HG02763 (cell line): ENCODE results near the gene MARVELD1.

Experiments
- ATAC-seq: cut with Tn5 transposase; IDR thresholded peaks from one replicate; pipeline ENCODE4 v1.9.1; 2021; ENCODE audit warnings: mild to moderate bottlenecking, moderate library complexity; ENCODE audit not compliant: unreplicated experiment

The MARVELD1 gene

DNA sequence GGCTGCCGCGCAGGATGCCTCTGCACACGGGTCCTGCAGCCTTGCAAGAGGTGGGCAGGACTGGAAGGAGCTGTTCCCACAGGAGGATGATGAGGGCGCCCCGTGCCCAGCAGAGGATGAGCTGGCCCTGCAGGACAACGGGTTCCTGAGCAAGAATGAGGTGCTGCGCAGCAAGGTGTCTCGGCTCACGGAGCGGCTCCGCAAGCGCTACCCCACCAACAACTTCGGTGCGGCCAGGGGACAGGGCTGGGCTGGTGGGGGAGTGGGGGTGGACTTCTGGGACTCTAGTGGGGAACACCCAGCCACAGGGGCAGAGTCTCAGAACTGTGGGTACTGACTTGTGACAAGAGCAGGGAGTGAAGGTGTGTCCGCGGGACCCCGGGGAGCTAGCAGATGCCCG, 39.4 kb downstream of the MARVELD1 start:
- no peak for ATAC-seq

DNA sequence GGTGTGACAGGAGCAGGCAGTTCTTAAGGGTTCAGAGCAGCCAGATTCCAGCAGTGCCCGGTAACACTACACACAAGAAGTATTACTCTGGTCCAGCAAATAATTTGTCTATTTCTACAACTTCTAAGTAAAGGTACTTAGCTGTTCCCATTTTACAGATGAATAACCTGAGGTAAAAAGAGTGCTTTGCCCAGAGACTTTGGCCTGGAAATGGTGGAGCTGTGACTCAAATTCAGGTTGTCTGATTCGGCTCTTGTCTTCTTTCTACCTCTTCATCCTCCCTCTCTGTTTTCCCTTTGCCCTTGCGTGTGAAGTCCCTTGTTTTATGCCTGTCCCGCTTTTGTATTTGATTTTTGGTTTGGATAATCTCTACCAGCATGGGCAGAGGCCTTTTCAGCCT, 41.2 kb downstream of the MARVELD1 start:
- no peak for ATAC-seq

DNA sequence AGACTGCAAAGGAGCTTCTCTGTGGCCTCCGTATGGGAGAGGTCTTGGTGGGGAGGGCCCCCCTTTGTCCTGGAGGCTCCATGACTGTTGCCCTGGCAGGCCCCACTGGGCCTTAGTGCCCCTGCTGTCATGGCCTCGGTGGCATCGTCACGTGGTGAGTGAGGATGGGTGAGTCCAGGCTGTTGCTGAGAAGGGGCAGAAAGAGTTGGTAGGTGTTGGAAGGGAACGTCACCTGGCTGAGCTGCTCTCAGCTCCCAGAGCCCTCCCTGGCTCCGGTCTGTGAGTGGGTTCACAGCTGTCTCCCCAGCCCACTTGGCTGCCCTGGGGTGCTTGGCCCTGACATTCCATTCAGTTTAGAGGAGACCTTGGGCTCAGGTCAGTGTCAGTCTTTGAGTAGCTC, 42.2 kb downstream of the MARVELD1 start:
- no peak for ATAC-seq

DNA sequence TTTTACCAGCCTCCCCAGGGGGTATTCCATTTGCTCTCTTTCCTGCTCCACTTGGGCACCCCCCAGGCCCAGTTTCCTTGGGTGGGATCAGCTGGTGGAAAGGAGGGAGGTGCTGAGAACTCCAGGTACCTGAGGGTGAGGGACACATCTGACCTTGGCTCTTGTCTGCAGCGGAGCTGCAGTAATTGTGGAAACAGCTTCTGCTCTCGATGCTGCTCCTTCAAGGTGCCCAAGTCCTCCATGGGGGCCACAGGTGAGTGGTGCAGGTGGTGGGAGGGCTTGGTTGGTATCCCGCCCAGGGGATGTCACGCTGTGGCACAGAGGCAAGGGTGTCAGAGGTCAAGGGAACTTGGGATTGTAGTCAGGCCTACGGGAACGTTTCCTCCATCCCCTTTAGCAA, 43.9 kb downstream of the MARVELD1 start:
- ATAC-seq = no peak

DNA sequence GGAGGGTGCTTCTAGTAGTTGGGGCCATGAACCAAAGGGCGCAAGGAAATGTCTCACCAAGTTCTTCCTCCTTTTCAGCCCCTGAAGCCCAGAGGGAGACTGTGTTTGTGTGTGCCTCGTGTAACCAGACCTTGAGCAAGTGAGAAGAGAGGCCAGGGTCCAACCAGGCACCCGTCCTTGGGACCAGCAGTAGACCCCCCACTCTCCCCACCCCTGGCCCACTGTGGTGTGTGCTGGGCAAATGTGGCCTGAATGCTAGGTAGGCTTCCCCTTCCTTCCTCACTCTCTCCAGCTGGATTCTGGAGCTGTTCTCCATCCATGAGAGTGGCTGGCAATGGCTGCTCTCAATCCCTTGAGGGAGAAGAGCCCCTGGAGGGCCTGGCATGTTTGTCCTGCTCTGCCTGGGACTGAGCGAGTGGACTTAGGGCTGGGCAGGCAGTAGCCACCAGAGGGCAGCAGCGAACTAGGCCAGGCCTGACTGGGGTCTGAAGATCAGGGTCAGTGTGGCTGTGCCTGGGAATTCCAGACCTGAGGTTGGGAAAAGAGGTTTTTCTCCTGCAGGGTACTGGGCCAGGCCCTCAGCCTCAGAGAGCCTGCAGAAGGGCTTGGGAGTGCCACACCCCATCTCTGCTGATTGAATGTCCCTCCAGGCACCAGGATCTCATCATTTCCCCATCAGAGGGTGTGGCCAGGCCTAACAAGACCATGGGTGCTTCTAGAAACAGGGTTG, 45.8 kb downstream of the MARVELD1 start:
- no peak for ATAC-seq

DNA sequence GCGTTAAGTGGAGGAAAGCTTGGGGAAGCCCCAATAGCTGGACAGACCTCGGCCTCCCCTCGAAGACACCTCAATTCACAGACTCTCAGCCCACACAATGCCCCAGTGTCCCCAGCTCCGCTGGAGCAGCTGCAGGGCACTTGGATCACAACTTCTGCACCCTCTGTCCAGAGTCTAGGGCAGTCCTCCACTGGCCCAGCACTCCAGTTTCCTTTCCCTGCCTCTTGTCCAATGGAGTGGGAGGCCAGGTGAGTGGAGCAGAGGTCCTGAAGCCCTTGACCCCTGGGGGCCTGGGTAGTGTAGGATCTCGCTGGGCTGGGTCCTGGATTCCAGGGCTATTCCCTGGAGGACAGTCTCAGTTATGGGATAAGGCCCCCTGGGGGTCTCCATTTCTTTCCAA, 46.4 kb downstream of the MARVELD1 start:
- ATAC-seq = no peak

DNA sequence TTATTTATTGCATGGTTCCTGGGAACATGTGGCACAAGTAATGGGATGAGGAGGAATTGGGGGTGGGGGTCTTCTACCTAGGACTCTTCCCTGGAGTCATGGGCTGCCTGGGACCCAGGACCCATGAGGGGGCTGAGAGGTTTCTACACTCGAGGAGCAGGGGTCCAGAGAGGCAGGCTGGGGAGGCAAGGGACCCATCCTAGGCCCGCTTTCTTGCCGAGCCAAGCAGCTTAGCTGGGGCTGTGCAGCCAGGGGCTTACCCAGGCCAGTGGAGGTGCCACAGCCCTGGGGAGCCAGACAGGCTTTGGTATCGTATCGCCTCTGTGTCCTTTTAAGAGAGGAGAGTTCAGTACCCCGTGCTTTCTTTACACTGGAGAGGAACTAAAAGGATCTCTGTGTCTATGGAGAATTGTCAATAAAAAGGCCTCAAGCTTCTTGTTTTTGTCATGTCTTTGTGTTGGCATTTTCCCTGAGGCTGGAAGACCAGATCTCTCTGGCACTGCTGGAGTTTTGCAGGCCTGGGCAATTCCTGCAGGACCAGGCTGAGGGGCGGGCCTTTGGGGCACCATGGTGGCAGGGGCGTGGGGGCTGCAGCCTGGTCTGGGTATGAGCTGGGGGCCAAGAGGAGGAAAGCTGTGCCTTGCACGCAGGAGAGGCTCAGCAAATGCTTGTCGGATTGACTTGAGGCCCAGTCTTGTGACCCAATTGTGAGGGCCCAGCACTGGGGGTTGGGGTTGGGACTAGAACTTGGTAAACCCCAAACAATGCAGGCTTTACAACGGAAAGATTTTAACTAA, 47.1 kb downstream of the MARVELD1 start:
- no peak for ATAC-seq

DNA sequence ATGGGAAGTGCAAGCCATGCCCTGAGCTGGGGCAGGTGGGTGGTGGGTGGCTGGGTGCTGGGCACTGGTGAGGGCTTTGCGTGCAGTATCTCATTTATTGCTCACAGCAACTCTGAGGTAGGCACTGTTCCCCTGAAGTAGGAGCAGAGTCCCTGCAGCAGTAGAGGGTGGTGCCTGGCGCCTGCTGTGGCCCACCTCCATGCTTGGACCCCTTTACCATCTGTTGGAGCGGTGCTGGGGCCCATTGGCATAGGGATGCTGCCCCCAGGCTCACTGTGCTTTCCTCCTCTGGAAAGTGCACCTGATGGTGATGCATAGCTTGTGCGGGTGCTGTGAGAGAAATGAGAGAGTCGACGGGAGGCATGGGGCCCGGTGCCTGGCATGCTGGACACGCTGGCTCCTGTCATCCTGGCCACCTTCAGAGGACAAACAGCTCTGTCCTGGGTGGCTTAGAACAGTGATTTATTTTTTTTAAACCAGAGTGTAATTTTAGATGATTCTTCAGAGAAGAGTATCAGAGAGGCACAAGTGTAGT, 47.9 kb downstream of the MARVELD1 start:
- no peak for ATAC-seq

DNA sequence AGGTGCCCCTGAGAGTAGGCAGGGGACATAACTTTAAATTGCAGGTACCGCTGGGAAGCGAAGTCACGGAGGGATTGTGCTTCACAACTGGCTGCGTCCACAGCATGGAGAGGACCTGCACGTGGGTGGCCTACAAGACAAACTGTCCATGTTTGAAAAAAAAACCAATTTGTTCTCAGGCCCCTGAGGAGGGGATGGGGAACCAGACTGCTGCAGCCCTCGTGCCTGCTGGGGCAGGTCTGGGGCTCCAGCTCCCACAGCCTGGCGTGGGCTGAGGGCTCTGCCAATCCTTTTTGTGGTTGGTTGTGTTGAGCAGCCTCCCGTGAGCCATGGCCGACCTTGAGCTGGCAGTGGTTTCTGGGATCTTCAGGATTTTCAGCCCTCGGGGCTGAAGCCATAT, 48.5 kb downstream of the MARVELD1 start:
- no peak for ATAC-seq

DNA sequence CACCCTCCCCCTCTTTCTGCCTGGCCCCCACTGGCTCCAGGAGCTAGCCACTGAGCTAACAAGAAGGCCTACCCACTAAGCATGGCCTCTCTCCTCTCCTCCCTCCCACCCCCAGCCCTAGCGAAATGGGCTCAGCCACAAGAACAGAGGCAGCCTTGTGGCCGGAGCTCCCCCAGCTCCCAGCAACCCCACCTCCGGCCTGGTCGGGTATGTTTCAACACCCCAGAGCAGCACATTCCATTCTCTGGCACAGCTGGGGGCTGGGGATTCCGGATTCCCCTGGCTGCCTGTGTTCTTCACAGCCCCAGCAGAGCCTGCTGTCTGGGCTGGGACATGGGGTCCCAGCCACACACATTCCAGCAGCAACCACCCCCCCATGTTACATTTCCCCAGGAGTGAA, 49.3 kb downstream of the MARVELD1 start:
- no peak for ATAC-seq

DNA sequence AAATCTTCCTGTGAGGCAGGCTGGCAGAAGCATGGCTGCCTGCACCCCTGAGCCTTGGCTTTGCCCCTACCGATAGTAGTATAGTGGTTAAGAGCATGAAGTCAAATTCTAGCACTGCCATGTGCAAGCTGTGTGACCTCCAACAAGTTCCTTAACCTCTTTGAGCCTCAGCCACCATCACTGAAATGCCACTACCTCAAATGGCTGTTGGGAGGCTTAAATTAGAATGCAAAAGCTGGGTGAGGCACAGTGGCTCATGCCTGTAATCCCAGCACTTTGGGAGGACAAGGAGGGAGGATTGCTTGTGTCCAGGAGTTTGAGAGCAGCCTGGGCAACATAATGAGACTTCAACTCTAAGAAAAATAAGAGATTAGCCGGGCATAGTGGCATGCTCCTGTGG, 49.9 kb downstream of the MARVELD1 start:
- ATAC-seq = no peak

DNA sequence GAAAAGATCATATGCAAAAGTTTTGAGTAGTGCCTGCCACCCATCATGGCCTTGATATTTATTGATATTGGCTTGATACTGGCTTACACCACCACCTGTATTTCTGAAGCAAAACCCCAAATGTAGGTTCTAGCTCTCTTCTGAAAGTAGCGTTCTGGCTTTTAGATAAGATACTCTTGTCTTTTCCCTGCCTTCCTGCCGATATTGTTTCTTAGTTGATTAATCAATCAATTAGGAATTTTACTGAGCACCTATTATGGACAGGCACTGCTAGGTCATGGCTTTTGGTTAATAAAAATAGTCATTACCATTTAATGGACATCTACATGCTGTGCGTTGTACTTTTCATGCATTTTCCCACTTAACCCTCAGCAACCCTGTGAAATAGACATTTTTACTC, 50.4 kb downstream of the MARVELD1 start:
- ATAC-seq = no peak

DNA sequence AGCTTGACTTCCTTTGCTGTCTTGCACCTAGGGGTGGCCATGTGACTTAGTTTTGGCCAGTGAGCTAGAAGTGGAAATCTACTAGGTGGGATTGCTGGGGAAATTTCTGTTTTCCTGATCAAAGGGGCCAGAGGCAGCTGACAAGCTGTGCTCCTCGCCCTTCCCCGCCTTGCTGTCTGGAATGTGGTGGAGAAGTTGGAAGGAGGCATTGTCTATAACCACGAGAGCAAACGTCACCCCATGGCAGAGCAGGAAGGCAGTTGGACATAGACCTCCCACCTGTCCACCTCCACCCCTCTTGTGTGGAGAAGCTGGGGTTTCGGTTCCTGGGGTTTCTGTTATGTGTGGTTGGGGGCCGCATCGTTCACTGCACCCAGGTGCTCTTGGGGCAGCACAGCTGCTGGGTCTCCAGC, 51.0 kb downstream of the MARVELD1 start:
- ATAC-seq = no peak

DNA sequence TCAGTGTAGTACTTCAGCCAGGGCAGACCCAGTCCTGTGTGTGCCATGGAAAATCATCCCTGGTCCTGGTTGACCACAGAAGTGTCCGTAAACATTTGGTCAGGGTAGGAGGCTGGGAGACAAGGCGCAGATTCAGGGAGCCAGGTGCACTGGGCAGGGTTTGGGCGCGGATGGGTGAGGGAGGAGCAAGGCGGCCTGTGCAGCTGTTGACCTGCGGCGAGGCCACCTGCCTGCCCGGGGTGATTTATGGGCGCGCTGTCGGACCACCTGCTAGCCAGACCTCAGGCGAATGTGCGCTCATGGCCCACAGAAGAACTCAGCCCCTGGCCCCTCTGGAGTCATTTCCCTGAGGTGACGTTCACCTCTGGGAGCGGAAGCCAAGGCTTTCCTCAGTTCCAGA, 51.7 kb downstream of the MARVELD1 start:
- no peak for ATAC-seq

DNA sequence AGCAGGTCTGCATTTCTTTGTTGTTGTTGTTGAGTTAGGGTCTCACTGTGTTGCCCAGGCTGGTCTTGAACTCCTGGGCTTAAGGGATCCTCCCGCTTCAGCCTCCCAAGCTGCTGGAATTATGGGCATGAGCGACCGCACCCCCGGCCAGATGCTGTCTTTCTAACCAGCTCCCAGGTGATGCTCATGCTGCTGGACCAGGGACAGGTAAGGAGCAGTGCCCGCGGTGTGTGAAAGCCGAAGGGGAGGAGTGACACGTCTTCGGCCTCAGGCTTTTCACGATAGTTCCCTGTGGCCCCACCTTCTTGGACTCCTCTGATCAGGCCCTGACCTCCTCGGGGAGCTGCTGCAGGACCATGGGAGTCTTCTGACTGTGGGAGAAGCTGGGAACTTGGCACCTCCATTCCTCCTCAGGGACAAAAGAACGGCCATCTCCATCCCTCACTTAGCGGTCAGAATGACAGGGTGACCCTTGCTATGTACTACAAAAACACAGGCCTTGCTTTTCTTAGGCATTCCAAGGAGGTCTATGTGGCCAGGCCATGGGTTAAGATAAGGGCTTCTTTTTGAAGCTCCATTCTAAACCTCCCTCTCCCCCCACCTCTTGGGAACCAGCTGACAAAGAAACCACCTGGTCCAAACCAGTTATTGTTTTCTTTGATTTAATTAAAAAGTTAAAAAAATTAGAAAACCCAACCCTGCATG, 52.7 kb downstream of the MARVELD1 start:
- ATAC-seq = no peak

DNA sequence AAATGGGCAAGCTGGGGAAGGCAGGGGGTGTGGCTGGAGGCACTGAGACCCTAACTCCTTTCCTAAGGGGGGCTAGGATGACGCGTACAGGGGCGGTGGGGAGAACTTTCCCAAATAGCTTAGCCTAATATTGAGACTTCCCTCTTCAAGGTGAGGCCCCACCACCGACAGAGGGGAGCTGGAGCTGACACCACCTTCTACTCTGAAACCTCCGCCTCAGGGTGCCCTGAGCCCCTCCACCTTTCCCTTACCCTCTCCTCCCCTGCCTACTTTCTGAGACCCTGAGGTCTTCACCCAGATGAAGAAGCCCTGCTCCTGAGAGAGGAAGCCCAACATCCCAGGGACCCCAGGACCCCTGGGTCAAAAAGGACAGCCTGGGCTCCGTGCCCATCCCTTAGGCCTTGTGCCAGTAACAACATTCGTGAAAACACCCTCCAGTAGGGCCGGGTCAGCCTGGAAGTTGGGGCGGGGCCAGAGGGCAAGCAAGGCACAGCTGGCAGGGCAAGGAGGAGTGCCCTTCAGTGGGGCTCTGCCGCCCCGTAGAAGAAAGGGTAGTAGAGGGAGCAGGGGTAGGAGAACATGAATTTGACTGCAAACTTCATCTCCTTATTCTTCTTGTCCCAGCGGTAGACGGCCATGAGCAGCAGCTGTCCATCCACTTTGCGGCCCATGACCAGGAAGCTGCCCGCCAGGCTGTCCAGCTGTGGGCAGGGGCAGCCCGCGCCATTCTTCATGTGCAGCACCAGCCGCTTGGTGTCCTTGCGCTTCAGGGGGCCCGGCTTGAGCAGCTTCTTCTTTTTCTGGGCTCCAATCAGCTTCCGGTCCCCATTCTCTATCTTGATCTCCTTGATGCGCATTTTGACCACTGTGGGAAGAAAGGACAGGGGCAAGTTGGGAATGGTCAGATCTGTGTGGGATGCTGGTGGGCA, 53.7 kb downstream of the MARVELD1 start:
- no peak for ATAC-seq
